HG03460 (cell line): ENCODE results near the gene UGGT1.

Experiments used
- ATAC-seq: cut with Tn5 transposase; IDR thresholded peaks from one replicate; pipeline ENCODE4 v1.9.1; 2021; ENCODE audit not compliant: unreplicated experiment

Gene UGGT1, protein sequence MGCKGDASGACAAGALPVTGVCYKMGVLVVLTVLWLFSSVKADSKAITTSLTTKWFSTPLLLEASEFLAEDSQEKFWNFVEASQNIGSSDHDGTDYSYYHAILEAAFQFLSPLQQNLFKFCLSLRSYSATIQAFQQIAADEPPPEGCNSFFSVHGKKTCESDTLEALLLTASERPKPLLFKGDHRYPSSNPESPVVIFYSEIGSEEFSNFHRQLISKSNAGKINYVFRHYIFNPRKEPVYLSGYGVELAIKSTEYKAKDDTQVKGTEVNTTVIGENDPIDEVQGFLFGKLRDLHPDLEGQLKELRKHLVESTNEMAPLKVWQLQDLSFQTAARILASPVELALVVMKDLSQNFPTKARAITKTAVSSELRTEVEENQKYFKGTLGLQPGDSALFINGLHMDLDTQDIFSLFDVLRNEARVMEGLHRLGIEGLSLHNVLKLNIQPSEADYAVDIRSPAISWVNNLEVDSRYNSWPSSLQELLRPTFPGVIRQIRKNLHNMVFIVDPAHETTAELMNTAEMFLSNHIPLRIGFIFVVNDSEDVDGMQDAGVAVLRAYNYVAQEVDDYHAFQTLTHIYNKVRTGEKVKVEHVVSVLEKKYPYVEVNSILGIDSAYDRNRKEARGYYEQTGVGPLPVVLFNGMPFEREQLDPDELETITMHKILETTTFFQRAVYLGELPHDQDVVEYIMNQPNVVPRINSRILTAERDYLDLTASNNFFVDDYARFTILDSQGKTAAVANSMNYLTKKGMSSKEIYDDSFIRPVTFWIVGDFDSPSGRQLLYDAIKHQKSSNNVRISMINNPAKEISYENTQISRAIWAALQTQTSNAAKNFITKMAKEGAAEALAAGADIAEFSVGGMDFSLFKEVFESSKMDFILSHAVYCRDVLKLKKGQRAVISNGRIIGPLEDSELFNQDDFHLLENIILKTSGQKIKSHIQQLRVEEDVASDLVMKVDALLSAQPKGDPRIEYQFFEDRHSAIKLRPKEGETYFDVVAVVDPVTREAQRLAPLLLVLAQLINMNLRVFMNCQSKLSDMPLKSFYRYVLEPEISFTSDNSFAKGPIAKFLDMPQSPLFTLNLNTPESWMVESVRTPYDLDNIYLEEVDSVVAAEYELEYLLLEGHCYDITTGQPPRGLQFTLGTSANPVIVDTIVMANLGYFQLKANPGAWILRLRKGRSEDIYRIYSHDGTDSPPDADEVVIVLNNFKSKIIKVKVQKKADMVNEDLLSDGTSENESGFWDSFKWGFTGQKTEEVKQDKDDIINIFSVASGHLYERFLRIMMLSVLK (N-terminal part only)

DNA sequence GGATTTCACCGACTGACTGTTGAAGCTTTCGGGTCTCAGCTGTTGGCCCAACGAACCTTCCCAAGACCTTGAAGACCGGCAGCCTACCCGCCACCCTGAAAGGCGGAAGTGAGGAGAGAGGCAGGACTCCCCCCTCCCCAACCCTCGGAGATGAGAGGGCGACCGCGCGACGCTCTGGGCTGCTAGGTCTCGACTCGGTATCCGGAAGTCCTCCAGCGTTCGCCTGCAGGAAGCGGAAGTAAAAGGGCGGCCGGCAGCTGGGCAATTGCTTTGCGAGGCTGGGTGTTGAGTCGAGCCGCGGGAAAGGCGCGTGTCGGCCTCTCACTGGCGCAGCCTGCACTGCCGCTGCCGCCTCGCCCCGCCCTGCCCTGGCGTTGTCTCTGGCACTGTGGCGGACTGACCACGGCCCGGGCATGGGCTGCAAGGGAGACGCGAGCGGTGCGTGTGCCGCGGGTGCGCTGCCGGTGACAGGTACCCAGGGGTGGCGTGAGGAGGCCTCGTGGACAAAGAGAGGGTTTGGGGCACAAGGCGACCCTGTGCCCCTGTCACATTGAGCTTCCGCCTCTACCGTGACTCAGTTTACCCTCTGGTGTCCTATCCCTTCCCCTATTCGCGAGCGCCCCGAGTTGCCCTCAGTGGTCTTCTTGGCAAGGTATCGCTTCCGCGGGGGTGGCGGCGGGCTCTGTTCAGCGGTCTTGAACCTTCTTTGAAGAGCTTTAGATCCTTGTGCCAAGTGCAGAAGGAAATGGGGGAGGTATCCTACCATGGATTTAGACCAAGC, at the start of gene UGGT1:
Gene UGGT1, plus strand, starts transcription at position 256 of the 781 bp plus-strand sequence. Its CDS starts 158 bp downstream, at position 414.
- ATAC-seq: peak; percentile 92

DNA sequence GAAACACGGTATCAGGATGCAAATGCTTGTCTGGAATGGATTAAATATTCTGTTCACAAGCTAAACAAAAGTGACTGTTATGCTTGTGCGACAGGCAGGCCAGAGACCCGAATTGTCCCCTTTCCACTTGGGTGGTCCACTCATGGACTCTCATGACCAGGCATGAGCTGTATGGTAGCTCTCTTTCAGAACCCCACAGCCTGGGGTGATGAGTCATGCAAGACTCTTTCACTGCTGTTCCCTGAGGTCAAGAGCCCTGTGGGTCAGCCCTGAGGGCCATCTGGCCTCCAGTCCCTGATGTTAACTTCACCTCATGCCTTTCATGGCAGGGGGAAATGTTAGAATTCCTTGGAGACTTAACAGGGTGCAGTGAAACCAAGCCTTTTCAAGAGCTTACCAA, 49.4 kb upstream of the UGGT1 start:
- no peak for ATAC-seq

DNA sequence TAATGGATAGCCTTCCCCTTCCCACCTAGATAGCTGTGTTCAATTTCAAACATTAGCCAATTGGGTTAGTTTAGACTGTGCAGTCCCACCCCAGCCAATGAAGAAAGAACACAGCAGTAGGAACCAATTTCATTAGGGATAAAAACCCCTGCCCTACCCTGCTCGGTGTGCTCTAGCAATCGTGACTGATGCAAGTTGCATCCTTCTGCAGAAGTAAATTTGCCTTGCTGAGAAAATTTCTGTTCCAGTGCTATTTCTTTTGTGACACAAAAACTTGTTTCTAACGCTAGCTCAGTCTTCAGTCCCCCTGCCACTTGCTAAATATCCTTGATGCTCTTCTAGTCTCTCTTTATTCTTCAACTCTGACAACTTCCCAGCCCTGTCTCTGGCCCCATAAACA, 48.0 kb upstream of the UGGT1 start:
- no peak for ATAC-seq

DNA sequence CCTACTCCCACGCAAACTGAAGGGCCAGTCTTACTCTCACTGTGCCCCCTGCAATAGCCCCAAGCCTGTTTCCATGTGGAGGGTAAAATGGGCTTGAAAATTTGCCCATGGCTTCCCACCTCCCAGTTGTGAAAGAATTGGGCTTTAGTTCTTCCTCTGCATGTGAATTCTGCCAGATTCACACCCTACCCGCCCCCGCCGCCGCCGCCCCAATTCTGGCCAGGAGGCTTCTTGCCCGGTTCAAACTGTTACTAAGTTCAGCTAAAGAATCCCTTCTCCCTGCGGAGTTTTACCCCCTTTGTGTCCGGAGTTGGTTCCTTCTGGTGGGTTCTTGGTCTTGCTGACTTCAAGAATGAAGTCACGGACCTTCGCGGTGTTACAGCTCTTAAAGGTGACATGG, 37.7 kb upstream of the UGGT1 start:
- no peak for ATAC-seq

DNA sequence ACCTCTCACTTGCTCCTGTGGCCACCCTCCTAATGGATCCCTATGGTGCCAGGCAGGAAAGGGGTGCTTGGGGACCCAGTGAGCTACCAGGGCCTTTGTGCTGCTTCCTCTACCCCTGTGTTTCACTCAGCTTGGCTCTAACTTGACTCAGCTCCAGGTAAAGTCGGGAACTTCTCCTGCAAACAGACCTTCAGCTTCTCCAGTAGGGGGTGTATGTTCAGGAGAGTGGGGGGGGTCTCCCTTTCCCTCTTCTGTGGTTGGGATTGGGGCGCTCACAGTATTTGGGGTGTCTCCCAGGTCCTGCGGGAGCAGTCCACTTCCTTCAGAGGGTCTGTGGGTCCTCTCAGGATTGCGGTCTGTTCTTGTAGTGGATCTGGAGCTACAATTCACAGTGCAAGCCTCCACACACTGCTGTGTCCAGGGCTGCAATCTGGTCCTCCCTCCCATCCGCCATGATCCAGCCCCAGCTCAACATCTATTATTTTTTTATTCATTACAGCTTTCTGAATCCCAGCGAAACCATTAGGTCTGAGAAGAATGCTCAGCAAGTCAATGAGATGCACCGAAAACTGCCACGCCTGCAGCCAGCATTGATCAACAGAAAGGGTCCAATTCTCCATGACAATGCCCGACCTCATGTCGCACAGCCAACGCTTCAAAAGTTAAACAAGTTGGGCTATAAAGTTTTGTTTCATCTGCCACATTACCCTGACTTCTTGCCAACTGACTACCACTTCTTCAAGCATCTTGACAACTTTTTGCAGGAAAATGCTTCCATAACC, 36.7 kb upstream of the UGGT1 start:
- ATAC-seq: no peak

DNA sequence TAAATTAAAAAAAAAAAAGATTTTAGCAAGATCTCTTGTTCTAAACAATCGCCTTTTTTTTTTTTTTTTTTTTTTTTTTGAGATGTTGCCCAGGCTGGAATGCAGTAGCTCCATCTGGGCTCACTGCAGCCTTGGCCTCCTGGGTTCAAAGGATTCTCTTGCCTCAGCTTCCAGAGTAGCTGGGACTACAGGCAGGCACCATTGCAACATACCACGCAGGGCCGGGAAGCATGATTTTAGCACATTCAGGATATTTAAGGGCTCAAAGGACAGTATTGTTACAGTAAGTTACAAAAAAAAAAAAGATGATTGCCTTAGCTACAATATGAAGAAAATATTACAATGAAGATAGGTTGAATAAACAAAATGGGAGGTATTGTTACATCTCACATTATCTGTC, 33.7 kb upstream of the UGGT1 start:
- no peak for ATAC-seq

DNA sequence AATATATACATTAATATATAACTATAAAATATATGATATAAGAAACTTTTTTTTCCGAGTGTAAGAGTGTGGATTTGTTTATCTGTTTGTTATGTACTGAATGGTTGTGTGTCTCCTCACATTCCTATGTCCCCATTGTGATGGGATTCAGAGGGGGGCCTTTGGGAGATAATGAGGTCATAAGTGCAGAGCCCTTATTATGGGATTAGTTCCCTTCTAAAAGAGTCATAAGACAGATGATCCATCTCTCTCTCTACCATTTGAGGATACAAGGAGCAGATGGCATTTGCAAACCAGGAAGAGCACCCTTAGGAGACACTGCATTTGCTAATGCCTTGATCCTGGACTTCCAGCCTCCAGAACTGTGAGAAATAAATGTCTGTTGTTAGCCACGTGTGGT, 32.9 kb upstream of the UGGT1 start:
- ATAC-seq: no peak

DNA sequence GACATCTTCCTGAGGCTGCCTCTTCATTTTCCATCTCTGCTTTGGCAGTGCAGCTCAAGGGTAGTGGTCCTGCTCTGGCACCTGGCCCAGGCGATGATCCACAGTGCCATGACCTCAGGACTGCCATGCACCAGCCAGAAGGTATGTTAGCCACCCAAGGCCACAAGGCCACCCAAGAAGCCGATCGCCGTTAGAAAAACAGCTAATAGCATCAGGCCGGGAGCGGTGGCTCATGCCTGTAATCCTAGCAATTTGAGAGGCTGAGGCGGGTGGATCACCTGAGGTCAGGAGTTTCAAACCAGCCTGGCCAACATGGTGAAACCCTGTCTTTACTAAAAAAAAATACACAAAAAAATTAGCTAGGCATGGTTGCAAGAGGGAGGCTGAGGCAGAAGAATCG, 28.4 kb upstream of the UGGT1 start:
- no peak for ATAC-seq

DNA sequence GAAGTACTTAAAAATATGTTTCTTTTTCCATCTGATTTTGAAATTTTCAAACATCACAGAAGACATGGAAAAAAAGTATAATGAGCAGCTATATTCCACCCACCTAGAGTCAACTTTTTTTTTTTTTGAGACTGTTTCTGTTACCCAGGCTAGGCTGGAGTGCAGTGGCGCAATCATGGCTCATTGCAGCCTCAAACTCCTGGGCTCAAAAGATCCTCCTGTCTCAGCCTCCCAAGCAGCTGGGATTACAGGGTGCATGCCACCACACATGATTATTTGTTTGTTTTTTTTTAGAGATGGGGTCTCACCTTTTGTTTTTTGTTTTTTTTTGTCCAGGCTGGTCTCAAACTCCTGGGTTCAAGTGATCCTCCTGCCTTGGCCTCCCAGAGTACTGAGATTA, 26.6 kb upstream of the UGGT1 start:
- no peak for ATAC-seq

DNA sequence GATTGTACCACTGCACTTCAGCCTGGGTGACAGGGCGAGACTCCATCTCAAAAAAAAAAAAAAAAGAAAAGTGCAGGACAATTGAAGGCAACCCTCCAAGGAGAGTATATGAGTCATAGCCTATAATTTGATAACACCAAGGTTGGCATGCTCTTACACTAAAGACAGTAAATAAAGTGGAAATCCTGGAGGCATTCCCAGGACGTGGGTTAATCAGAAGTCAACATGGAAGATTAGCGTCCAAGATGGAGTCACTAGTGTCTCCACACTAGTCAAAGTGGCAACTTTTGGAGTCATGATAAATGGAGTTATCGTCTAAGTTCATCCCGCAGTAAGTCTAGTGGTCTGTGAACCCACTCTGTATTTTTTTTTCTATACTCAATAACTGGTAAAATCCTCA, 21.2 kb upstream of the UGGT1 start:
- no peak for ATAC-seq

DNA sequence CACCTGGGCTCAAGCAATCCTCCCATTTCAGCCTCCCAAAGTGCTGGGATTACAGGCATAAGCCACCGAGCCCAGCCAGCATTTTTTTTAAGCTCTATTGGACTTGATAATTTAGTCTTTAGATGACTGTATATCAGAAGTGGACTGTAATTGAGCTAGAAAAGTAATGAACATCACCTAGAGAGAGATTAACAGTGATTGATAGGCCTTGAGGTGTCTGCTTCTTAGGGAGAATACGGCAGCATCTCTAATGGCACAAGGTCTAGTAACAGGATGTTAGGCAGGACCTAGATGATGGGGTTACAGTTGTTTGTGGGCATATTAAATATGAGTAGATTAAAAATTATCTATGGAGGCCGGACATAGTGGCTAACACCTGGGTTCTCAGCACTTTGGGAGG, 17.7 kb upstream of the UGGT1 start:
- ATAC-seq: no peak

DNA sequence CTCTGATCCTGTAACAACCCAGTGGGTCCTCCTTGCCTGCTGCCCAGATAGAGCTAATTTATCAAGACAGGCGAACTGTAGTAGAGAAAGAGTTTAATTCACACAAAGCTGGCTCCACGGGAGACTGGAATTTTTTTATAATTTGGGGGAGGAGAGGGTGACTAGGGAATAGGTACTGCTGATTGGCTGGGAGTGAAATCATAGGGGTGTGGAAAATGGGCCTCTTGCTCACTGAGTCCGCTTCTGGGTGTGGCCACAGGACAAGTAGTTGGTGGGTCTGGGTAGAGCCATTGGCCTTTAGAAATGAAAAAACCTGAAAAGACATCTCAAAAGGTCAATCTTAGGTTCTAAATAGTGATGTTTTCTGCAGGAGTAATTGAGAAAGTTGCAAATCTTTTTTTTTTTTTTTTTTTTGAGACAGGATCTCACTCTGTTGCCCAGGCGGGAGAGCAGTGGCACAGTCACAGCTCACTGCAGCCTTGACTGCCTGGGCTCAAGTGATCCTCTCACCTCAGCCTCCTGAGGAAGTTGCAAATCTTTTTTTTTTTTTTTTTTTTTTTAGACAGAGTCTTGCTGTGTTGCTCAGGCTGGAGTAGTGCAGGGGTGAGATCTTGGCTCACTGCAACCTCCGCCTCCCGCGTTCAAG, 14.4 kb upstream of the UGGT1 start:
- no peak for ATAC-seq

DNA sequence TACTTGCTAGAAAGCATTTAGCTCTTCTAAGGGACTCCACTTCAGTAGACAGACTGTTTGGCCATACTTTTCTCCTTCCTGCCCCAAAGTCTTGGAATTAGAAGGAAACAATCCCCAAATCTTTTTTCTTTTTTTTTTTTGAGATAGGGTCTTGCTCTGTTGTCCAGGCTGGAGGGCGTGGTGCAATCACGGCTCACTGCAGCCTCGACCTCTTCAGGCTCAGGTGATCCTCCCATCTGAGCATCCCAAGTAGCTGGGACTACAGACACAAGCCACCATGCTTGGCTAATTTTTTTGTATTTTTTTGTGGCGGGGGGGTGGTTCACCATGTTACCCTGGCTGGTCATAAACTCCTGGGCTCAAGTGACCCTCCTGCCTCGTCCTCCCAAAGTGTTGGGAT, 6.2 kb upstream of the UGGT1 start:
- no peak for ATAC-seq

DNA sequence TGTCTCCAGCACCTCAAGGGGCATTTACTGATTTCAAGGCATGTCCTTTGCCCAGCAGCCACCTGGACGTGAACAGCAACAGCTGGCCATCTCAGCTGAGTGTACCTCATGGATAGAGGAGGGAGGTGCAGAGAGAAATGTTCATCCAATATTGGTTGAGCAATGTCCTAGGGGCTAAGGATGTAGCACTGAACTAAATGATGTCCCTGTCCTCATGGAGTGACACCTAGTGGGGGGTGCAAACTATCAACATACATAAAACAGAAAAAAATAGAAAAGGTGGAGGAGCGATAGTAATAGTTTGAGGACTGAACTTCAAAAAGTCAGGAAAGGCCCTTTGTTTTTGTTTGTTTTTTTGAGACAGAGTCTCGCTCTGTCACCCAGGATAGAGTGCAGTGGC, 4.8 kb upstream of the UGGT1 start:
- no peak for ATAC-seq

DNA sequence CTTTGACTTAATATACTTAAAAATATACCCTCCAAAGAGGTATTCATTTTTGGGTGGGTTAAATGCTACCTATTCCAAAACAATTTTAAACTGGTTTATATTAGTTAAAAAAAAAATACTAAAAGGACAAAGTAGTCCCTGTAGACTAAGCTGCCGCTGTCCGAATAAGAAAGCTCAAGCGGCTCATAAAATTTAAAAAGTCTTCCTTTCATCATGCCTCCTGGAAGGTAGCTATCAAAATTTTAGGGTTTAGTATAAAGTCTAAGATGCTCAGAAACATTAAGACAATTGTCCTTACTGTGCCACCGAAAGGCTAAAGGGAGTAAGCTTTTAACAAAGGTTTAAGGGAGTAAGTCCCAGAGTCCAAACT, 440 bp upstream of the UGGT1 start:
- ATAC-seq: peak; percentile 1

DNA sequence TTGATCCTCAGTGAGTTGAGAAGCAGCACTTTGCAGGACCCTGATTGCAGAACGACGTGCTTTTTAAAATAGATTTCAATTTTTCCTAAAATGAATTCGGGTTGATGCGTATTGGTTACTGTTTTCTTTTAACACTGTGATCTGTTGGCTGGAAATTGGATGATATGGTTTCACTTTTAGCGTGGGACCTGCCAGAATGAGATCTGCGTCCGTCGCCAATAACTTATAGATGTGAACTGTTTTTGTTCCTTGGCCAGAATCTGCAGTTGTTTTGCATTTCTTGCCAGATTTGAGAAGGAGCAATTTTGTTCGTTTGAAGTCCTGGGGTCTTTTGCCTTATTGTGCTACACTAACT, 703 bp downstream of the UGGT1 start:
- no peak for ATAC-seq

DNA sequence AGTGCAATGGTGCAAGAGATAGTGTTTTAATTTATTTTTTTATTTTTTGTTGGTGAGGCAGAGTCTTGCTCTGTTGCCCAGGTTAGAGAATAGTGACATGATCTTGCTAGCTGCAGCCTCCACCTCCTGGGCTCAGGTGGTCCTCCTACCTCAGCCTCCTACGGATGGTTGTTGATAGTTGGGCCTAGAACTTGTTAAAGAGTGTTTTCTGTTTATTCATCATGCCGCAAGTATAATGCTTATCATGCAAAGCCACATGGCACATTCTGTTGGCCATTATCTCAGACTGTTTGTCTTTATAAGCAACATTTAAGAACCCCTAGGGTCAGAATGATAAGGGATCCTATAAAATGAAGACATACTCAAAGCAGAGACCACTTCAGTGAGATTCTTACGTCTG, 1.7 kb downstream of the UGGT1 start:
- no peak for ATAC-seq

DNA sequence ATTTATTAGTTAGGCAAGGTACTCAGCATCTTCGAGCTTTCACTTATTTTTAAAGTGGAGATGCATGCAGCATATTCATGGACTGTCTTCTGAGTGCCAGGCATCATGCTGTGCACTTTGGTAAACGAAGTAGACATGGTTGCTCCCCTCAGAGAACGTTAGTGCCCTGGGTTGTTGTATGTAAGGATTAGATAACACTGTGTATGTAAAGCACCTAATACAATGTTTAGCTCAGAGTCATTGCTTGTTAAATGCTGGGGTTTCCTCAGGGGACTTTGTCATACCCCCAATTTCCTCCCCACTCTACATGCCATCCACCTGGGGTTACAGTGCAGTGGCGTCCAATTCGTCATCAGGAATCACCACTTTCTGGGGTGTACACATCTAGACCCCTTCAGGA, 2.8 kb downstream of the UGGT1 start:
- ATAC-seq: no peak

DNA sequence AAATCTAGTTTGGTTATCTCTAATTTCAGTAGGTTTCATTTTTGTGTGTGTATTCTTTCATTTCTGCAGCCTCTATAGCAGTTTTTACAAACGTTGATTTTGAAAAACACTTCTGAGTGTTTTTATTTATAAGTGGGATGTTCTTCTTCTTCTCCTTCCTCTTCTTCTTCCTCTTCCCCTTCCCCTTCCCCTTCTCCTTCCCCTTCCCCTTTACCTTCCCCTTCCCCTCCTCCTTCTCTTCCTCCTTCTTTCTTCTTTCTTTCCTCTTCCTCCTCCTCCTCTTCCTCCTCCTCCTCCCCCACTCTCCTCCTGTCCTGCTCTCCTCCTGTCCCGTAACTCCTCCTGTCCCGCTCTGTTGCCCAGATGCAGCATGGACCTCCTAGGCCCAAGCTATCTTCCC, 4.2 kb downstream of the UGGT1 start:
- ATAC-seq: no peak

DNA sequence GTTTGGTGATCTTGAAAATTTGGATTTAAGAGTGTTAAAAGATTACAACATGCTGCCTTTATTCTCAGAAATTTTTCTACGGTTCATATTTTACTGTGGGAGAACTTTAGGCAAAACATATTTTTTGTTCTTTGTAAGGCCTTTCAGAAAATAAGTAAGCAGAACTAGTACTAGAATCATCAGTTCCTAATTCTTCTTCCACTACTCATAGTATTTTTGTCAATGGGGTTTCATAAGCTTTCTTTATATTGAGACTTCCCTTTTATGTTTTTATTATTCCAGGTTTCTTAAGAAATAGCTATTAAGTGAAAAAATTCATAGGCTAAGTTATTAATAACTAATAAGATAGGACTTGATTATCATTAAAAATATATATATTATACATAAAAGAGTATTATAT, 12.4 kb downstream of the UGGT1 start:
- ATAC-seq: no peak
